LNCaP clone FGC (cell line): Measurements from ENCODE around the gene CCDC169.
"Not testable (repeated sequence)": the region's sequence is repeated elsewhere in the genome, so short reads cannot be mapped to it uniquely, and the experiment has no call there.

Experiments used
- DNase-seq: peaks from one replicate; pipeline ENCODE4 v3.0.0-alpha.2; 2011; ENCODE audit warnings: low read depth
- H3K4me3 ChIP-seq: 2 replicates; pipeline ENCODE4 v1.5.1; 2011; ENCODE audit warnings: mild to moderate bottlenecking, low read depth, low read length, control low read depth
- TF ChIP-seq, protein P1 (sequence below): IDR thresholded peaks from 2 replicates; pipeline ENCODE4 v1.5.1; 2012; ENCODE audit warnings: mild to moderate bottlenecking; ENCODE audit not compliant: control insufficient read depth, insufficient read depth; ENCODE audit errors: extremely low read depth

CCDC169 gene

DNA sequence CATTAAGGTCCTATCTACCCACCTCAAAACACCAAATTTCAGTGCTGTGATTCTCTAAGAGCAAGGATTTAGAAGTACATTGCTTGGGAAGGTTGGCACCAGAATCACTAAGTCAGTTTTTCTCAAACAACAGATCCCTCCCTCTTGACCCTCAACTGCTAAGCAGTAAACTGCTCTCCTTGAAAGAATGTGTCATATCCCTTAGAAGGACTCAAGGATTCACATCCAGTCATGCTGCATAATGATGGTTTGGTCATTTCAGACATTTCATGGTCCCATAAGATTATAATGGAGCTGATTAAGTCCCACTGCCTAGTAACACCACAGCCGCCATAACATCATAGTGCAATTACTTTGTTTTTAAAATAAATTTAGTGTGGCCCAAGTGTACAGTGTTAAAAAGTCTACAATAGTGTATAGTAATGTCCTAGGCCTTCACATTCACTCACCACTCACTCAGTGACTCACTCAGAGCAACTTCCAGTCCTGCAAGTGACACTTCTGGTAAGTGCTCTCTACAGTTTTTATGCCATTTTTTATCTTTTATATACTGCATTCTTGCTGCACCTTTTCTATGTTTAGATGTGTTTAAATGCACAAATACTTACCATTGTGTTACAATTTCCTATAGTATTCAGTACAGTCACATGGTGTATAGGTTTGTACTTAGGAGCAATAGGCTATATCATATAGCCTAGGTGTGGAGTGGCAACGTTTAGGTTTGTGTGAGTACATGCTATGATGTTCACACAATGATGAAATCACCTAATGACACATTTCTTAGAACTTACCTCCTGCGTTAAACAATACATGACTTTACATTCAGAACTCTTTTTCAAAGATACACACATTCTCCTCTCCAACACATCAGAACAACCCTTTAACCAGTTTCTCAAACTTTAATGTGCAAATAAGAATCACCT is 15.7 kb upstream of the CCDC169 start:
- no peak for DNase-seq
- TF ChIP-seq, protein P1, sequence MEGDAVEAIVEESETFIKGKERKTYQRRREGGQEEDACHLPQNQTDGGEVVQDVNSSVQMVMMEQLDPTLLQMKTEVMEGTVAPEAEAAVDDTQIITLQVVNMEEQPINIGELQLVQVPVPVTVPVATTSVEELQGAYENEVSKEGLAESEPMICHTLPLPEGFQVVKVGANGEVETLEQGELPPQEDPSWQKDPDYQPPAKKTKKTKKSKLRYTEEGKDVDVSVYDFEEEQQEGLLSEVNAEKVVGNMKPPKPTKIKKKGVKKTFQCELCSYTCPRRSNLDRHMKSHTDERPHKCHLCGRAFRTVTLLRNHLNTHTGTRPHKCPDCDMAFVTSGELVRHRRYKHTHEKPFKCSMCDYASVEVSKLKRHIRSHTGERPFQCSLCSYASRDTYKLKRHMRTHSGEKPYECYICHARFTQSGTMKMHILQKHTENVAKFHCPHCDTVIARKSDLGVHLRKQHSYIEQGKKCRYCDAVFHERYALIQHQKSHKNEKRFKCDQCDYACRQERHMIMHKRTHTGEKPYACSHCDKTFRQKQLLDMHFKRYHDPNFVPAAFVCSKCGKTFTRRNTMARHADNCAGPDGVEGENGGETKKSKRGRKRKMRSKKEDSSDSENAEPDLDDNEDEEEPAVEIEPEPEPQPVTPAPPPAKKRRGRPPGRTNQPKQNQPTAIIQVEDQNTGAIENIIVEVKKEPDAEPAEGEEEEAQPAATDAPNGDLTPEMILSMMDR: no peak
- H3K4me3 ChIP-seq: no peak overlapping the region

DNA sequence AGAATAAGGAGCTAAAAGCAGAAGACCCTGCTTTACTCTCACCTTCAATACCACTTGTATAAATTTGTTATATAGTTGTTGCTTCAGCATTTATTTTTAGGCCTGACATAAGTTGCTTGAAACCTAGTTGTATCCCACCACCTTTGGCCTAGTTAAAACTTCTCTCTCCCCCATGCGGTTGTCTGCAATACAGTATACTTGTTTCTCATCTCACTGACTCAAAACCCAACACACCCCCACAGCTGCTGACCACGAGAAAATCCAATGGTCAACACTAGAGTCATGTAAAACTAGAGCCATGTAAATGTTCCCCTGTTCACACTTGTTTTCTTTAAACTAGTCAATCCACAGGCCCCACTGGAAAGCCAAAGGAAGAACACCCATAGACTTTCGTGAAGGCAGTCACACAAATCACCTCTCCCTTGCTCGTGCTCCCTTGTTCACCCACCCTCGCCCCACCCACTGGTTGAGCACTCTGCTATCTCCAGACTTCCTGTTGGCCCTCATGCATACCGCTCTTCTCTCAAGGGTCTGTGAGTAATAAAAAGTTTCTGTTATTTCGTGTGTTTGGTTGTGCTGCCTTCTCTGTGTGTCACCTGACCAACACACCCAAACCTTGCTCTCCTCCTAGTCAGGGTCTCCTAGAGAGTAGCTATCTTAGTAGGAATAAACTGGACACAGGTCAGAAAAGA is 12.9 kb upstream of the CCDC169 start:
- TF ChIP-seq, protein P1: no peak
- no peak for DNase-seq
- H3K4me3 ChIP-seq: no peak overlapping the region

DNA sequence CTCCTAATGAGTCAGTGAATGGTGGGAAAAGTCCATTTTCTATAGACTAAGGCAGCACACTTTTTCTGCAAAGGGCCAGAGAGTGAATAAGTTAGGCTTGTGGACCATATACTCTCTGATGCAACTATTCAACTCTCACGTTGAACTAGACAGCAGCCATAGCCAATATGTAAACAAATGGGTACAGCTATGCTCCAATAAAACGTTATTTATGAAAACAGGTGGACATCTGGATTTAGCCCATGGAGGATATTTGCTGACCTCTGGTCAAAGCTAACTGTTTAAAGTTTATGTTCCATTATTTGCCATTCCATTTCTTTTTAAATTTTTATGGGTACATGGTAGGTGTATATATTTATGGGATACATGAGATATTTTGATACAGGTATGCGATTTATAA is 4.7 kb upstream of the CCDC169 start:
- H3K4me3 ChIP-seq: no peak overlapping the region
- TF ChIP-seq, protein P1: no peak
- peak; percentile 98 for DNase-seq

DNA sequence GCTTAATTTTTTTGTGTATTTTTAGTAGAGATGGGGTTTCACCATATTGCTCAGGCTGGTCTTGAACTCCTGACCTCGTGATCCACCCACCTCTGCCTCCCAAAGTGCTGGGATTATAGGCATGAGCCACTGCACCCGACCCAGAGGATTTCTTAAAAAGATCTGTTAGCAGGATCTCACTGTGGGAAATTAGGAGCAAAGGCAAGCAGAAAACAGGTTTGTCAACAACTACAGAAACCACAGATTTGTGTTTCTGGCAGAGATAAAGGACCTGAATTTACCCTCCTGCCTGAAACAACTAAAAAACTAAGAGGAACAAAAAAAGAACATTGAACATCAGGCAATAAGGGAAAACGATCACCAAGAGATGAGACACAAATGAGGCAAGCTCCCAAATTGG is 1.9 kb upstream of the CCDC169 start:
- not testable (repeated sequence) for DNase-seq, H3K4me3 ChIP-seq

DNA sequence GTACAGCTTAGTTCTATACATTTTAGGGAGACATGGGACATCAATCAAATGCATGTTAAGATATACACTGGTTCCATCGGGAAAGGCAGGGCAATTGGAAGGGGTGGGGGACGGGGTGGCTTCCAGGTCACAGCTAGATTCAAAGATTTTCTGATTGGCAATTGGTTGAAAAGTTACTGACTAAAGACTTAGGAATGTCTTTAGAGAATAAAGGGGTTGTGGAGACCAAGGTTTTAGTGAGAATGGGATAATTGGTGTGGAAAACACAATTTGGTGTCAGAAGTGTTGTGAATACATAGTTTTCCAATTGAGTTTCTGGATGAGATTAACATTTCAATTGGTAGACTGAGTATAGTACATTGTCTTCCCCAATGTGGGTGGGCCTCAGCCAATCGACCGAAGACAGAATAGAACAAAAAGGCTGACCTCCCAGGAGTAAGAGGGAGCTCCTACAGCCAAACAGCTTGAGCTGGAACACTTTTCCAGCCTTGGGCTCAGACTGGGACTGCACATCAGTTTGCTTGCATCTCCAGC is 988 bp upstream of the CCDC169 start:
- no peak for DNase-seq
- TF ChIP-seq, protein P1: no peak
- no peak overlapping the region for H3K4me3 ChIP-seq

DNA sequence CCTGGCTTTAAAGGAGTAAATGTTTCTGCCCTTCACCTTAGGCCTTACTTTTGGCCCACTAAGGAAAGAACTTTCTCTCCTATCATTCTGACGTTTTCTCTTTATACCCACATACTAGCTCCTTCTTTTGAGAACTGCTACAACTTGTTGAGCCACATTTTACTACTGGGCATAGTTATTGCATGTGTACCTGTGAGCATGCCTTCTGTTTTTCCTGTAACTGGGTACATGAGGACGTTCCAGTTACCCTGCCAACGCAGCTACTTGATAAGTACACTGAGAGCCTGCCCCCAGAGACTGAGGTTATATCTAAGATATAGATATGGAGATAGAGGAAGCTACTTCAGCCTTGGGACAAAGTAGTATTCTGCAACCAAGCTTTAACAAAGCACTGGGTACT is 3.5 kb downstream of the CCDC169 start:
- TF ChIP-seq, protein P1: no peak
- DNase-seq: no peak
- no peak overlapping the region for H3K4me3 ChIP-seq

DNA sequence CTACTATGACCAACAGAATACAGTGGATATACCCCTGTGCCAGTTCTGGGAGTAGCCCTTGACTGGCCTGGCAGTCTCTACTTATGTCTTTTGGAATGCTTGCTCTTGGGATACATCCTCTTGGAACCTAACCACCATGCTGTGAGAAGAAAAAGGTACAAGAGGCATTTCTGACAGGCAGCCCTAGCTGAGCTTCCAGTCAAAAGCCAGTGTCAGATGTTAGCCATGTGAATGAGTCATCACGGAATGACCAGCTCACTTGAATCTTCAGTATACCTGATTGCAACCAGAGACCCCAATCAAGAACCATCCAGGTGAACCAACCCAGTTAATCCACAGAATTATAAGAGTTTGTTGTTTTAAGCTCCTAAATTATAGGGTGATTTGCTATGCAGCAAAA is 4.1 kb downstream of the CCDC169 start:
- no peak for DNase-seq
- TF ChIP-seq, protein P1: no peak
- no peak overlapping the region for H3K4me3 ChIP-seq
